IMR-90 (cell line): Measurements from ENCODE around the gene WWC2. TPM values are rescaled to one million over a fixed set of nuclear protein-coding genes. Genes with fewer than 3 reads are reported as not detected.

Source experiments
- ATAC-seq: fragments of 200-7000 bp; cut with Tn5 transposase; 2 replicates; pipeline ENCODE4 v1.9.1; 2020; ENCODE audit warnings: low read depth, mild to moderate bottlenecking, moderate library complexity
- BruUV-seq: library from RNA; stranded (reverse); fragments of 400-500 nt; replicated peaks from 2 replicates; lab custom pipeline; 2021; lab: Mats Ljungman, UMichigan
- CTCF ChIA-PET: fragments of 300-600 bp; formaldehyde crosslinking; extraction: SDS; loops from one replicate; lab custom pipeline; 2021; ENCODE audit warnings: antibody characterized with exemption; lab: Yijun Ruan, JAX
- POLR2A ChIA-PET: fragments of 300-600 bp; sonication (Branson Sonifier 250); formaldehyde crosslinking; loops from one replicate; lab custom pipeline; 2022; ENCODE audit warnings: antibody characterized with exemption; ENCODE audit not compliant: unreplicated experiment; lab: Charles Lee
- DNase-seq: peaks from one replicate; pipeline ENCODE4 v3.0.0; 2013
- H2AFZ ChIP-seq: replicated peaks from 2 replicates; pipeline ENCODE3; 2013; ENCODE audit warnings: low read length, mild to moderate bottlenecking; ENCODE audit not compliant: poor library complexity
- H2AK5ac ChIP-seq: 2 replicates; pipeline ENCODE4 v1.6.1; 2013; ENCODE audit warnings: low read depth, low read length, inconsistent platforms
- H2AK9ac ChIP-seq: replicated peaks from 2 replicates; pipeline ENCODE3; 2013; ENCODE audit warnings: mild to moderate bottlenecking, low read depth, low read length, moderate library complexity; ENCODE audit not compliant: poor library complexity
- H2BK120ac ChIP-seq: 2 replicates; pipeline ENCODE4 v1.6.1; 2013; ENCODE audit warnings: low read depth, low read length, inconsistent platforms
- H2BK15ac ChIP-seq: 3 replicates; pipeline ENCODE4 v1.6.1; 2013; ENCODE audit warnings: low read depth, low read length, inconsistent platforms
- H2BK20ac ChIP-seq: 2 replicates; pipeline ENCODE4 v1.6.1; 2013; ENCODE audit warnings: low read depth, mild to moderate bottlenecking, inconsistent platforms, low read length, moderate library complexity
- H2BK5ac ChIP-seq: 2 replicates; pipeline ENCODE4 v1.6.1; 2013; ENCODE audit warnings: mild to moderate bottlenecking, low read depth, low read length, inconsistent platforms; ENCODE audit not compliant: poor library complexity, severe bottlenecking
- H3K14ac ChIP-seq: replicated peaks from 2 replicates; pipeline ENCODE4 v1.6.1; 2013; ENCODE audit warnings: low read depth, low read length, inconsistent platforms
- H3K18ac ChIP-seq: 2 replicates; pipeline ENCODE4 v1.6.1; 2013; ENCODE audit warnings: low read depth, low read length, control low read depth
- H3K23ac ChIP-seq: 2 replicates; pipeline ENCODE4 v1.6.1; 2013; ENCODE audit warnings: low read depth, low read length, inconsistent platforms
- H3K27ac ChIP-seq: 2 replicates; pipeline ENCODE4 v1.5.1; 2013; ENCODE audit warnings: mild to moderate bottlenecking, control low read depth, low read length; ENCODE audit not compliant: insufficient read depth
- H3K27me3 ChIP-seq: 2 replicates; pipeline ENCODE4 v1.6.1; 2013; ENCODE audit warnings: low read length; ENCODE audit not compliant: control insufficient read depth, insufficient read depth
- H3K36me3 ChIP-seq: 2 replicates; pipeline ENCODE4 v1.6.1; 2013; ENCODE audit warnings: low read length, mixed read lengths; ENCODE audit not compliant: control insufficient read depth, insufficient read depth
- H3K4ac ChIP-seq: 2 replicates; pipeline ENCODE4 v1.6.1; 2013; ENCODE audit warnings: low read depth, low read length, inconsistent platforms
- H3K4me1 ChIP-seq: 2 replicates; pipeline ENCODE4 v1.6.1; 2013; ENCODE audit warnings: low read length, mixed read lengths; ENCODE audit not compliant: control insufficient read depth, insufficient read depth
- H3K4me2 ChIP-seq: 2 replicates; pipeline ENCODE4 v1.6.1; 2013; ENCODE audit warnings: low read depth, mild to moderate bottlenecking, control low read depth, low read length, moderate library complexity
- H3K4me3 ChIP-seq: 2 replicates; pipeline ENCODE4 v1.5.1; 2013; ENCODE audit warnings: low read depth, mild to moderate bottlenecking, control low read depth, low read length, moderate library complexity; ENCODE audit not compliant: insufficient read depth
- H3K56ac ChIP-seq: 2 replicates; pipeline ENCODE4 v1.6.1; 2013; ENCODE audit warnings: low read length, inconsistent platforms; ENCODE audit not compliant: insufficient read depth; ENCODE audit errors: extremely low read depth
- H3K79me1 ChIP-seq, 2 experiments: 2 replicates each; pipeline ENCODE4 v1.6.1; 2013; ENCODE audit warnings: low read length in 2 of 2, inconsistent platforms in 1 of 2, low read depth in 1 of 2
- H3K9ac ChIP-seq: 2 replicates; pipeline ENCODE4 v1.6.1; 2013; ENCODE audit warnings: low read depth, low read length, control low read depth
- H3K9me1 ChIP-seq: 2 replicates; pipeline ENCODE4 v1.6.1; 2013; ENCODE audit warnings: low read length, inconsistent platforms; ENCODE audit not compliant: insufficient read depth
- H3K9me3 ChIP-seq: 2 replicates; pipeline ENCODE4 v1.6.1; 2013; ENCODE audit warnings: low read length; ENCODE audit not compliant: control insufficient read depth, insufficient read depth
- H4K20me1 ChIP-seq: 2 replicates; pipeline ENCODE4 v1.6.1; 2013; ENCODE audit warnings: low read length, inconsistent platforms; ENCODE audit not compliant: insufficient read depth
- H4K5ac ChIP-seq: 2 replicates; pipeline ENCODE4 v1.6.1; 2013; ENCODE audit warnings: mild to moderate bottlenecking, low read depth, low read length, control low read depth
- H4K8ac ChIP-seq, 2 experiments: 2 replicates each; pipeline ENCODE4 v1.6.1; 2013; ENCODE audit warnings: low read depth in 2 of 2, low read length in 2 of 2, control low read depth in 1 of 2, inconsistent platforms in 1 of 2
- H4K91ac ChIP-seq: 2 replicates; pipeline ENCODE4 v1.6.1; 2013; ENCODE audit warnings: low read depth, low read length, inconsistent platforms; ENCODE audit not compliant: insufficient read depth
- BHLHE40 ChIP-seq: fragments of 150-350 bp; IDR thresholded peaks from 2 replicates; pipeline ENCODE4 v1.6.1; 2016; ENCODE audit warnings: mild to moderate bottlenecking, low read depth, low read length
- ELK1 ChIP-seq: fragments of 150-350 bp; IDR thresholded peaks from 2 replicates; pipeline ENCODE4 v1.6.1; 2016; ENCODE audit warnings: low read depth, mild to moderate bottlenecking, low read length, moderate library complexity, borderline replicate concordance
- MAFK ChIP-seq: IDR thresholded peaks from 2 replicates; pipeline ENCODE4 v1.6.1; 2012; ENCODE audit warnings: low read depth, low read length, improper control_type of control experiment
- MXI1 ChIP-seq: IDR thresholded peaks from 2 replicates; pipeline ENCODE4 v1.6.1; 2012; ENCODE audit warnings: low read depth, mild to moderate bottlenecking, low read length, moderate library complexity, borderline replicate concordance
- NFE2L2 ChIP-seq: fragments of 150-350 bp; IDR thresholded peaks from 2 replicates; pipeline ENCODE4 v1.6.1; 2016; ENCODE audit warnings: low read depth, mild to moderate bottlenecking, low read length
- POLR2A ChIP-seq: IDR thresholded peaks from 2 replicates; pipeline ENCODE4 v1.6.1; 2012; ENCODE audit warnings: mild to moderate bottlenecking, low read depth, low read length
- WGBS, 2 experiments: methylation state at CpG; one replicate each; pipeline versions ENCODE4 v1.1.5 to v1.1.7; 2013; ENCODE audit warnings: missing lambda C conversion rate in 2 of 2; ENCODE audit not compliant: insufficient read length in 1 of 2; ENCODE audit errors: extremely low coverage in 2 of 2; 5-methylcytosine and 5-hydroxymethylcytosine counted together
- dilution Hi-C: fragments of 300-500 bp; cut with HindIII; formaldehyde crosslinking; loops from one replicate; pipeline ENCODE4 v1.14.3; 2018; ENCODE audit warnings: low sequenced_read_pairs; ENCODE audit not compliant: unreplicated experiment
- in situ Hi-C: fragments of 300-500 bp; cut with MboI; formaldehyde crosslinking; loops from 3 replicates; pipeline ENCODE4 v1.14.3; 2019; ENCODE audit warnings: low sequenced_read_pairs, inconsistent platforms, mixed read lengths
- intact Hi-C: fragments of 100-400 bp; cut with micrococcal nuclease; formaldehyde crosslinking; loops from 2 replicates; pipeline ENCODE4 v1.10.0; 2022
- polyA plus RNA-seq, 3 experiments: library from polyadenylated mRNA; depleted of rRNA; stranded (reverse); fragments of >200 nt; gene quantifications; 2 replicates each; pipeline ENCODE4 v1.2.3, GENCODE V29; 2012; ENCODE audit warnings: low replicate concordance in 1 of 3
- total RNA-seq: library from RNA; depleted of rRNA; stranded (reverse); fragments of >200 nt; gene quantifications from 2 replicates; pipeline ENCODE4 v1.2.3, GENCODE V29; 2012
- TF ChIP-seq, protein P1 (sequence below): conservative IDR thresholded peaks from 2 replicates; pipeline ENCODE4 v1.5.1; 2012; ENCODE audit warnings: mild to moderate bottlenecking, low read depth, low read length, improper control_type of control experiment

WWC2 gene
- total and polyA plus RNA-seq, 2 of the 4 experiments (the other 2 are of a cell fraction), result 26.6 to 27.4 TPM

DNA sequence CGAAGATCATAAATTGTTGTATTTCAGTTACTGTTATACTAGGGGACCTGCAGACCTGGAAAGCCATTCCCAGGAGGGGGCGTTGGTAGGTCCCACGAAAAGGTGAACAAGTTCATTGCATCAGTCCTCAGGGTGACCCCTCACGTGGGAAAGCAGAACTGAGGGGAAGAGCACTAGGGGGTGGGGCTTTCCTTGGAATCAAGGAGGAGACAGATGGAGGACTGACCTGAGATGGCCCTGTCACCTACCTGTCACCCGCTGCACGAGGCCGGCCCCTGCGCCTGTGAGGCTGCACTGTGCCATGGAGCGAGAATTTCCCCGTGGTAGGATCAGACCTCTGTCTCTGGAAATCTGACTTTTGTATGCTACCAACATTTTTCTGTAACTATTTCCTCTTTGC is 265.0 kb downstream of the WWC2 start:
- TF ChIP-seq ELK1 (no peak), NFE2L2 (no peak), MAFK (no peak), POLR2A (no peak), BHLHE40 (no peak), MXI1 (no peak)
- TF ChIP-seq, protein P1, sequence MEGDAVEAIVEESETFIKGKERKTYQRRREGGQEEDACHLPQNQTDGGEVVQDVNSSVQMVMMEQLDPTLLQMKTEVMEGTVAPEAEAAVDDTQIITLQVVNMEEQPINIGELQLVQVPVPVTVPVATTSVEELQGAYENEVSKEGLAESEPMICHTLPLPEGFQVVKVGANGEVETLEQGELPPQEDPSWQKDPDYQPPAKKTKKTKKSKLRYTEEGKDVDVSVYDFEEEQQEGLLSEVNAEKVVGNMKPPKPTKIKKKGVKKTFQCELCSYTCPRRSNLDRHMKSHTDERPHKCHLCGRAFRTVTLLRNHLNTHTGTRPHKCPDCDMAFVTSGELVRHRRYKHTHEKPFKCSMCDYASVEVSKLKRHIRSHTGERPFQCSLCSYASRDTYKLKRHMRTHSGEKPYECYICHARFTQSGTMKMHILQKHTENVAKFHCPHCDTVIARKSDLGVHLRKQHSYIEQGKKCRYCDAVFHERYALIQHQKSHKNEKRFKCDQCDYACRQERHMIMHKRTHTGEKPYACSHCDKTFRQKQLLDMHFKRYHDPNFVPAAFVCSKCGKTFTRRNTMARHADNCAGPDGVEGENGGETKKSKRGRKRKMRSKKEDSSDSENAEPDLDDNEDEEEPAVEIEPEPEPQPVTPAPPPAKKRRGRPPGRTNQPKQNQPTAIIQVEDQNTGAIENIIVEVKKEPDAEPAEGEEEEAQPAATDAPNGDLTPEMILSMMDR, result no peak
- H4K5ac ChIP-seq, result no peak overlapping the region
- H3K4ac ChIP-seq, result no peak overlapping the region
- no peak overlapping the region for H3K14ac ChIP-seq
- no peaks in the 10 kb centered on the region for H3K36me3 ChIP-seq
- dilution Hi-C loops, result no loop called here
- POLR2A ChIA-PET, result no interaction called here
- no peak overlapping the region for H4K8ac ChIP-seq
- H3K9ac ChIP-seq, result no peak overlapping the region
- no peak overlapping the region for H3K18ac ChIP-seq
- H3K4me2 ChIP-seq, result no peak overlapping the region
- H4K91ac ChIP-seq, result no peak overlapping the region
- no peaks in the 10 kb centered on the region for H4K20me1 ChIP-seq
- no peaks in the 10 kb centered on the region for H3K79me1 ChIP-seq
- intact Hi-C loops, result no loop called here
- CTCF ChIA-PET, result no interaction called here
- H3K27me3 ChIP-seq, result no peaks in the 10 kb centered on the region; the same call in 1 of the 2 replicates
- no peak overlapping the region for H2AFZ ChIP-seq
- no peak overlapping the region for H3K56ac ChIP-seq
- no peak overlapping the region for H2AK9ac ChIP-seq
- H3K27ac ChIP-seq, result no peak overlapping the region
- no peak overlapping the region for H2BK15ac ChIP-seq
- H3K9me3 ChIP-seq, result no peaks in the 10 kb centered on the region
- H3K23ac ChIP-seq, result no peak overlapping the region
- BruUV-seq, result no TSS peak
- 84% methylated on average over 7 of the region's 10 CpGs; no CpG with 5 or more reads in 1 of the 2 experiments for WGBS, 2 experiments
- peaks cover 6% of the 10 kb centered on the region for H3K4me1 ChIP-seq
- no peak overlapping the region for H2BK20ac ChIP-seq
- H3K4me3 ChIP-seq, result no peak overlapping the region
- H2BK120ac ChIP-seq, result no peak overlapping the region
- DNase-seq (no peak), ATAC-seq (no peak)
- no peak overlapping the region for H2AK5ac ChIP-seq
- in situ Hi-C loops, result no loop called here
- no peak overlapping the region for H2BK5ac ChIP-seq
- no peaks in the 10 kb centered on the region for H3K9me1 ChIP-seq
